Measurements from ENCODE around the gene AK1.
"Not testable (repeated sequence)": the region's sequence is repeated elsewhere in the genome, so short reads cannot be mapped to it uniquely, and the experiment has no call there.

The AK1 gene

DNA sequence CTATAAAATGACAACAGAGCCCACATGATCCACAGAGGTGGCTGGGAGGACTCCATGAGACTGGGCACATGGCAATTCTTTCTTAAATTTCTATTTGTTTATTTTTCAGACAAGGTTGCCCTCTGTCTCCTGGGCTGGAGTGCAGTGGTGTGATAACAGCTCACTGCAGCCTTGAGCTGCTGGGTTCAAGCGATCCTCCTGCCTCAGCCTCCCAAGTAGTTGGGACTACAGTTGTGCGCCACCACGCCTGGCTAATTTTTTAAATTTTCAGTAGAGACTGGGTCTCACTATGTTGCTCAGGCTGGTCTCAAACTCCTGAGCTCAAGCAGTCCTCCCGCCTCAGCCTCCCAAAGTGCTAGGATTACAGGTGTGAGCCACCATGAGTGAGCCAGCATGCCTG lies 31.9 kb downstream of the AK1 start:
- not testable (repeated sequence) for DNase-seq

DNA sequence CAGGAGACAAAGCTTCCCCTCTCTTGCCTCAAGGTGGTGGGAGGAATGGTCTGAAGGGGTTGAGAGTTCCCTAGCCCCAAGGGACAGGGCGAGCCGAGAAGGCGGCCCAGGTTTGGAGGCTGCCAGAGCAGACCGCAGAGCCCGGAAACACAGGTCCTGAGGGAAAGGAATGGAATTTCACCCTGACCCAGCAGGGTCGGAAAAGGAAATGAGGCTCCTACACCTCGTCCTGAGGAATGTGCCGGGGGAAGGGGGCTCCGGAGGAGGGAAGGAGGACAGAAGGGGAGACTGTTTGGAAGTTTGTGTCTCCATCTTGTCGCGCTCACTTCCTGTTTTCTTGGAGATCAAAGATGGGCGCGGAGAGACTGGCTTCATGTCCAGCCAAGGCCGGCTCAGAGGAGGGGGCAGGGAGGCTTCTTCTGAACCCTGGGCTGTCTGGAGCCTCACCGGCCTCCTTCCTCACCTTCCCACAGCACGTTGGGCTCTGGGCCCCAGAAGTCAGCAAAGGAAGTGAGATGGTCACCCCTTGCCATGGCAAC lies 32.6 kb downstream of the AK1 start:
- peak; percentile 72 for DNase-seq

DNA sequence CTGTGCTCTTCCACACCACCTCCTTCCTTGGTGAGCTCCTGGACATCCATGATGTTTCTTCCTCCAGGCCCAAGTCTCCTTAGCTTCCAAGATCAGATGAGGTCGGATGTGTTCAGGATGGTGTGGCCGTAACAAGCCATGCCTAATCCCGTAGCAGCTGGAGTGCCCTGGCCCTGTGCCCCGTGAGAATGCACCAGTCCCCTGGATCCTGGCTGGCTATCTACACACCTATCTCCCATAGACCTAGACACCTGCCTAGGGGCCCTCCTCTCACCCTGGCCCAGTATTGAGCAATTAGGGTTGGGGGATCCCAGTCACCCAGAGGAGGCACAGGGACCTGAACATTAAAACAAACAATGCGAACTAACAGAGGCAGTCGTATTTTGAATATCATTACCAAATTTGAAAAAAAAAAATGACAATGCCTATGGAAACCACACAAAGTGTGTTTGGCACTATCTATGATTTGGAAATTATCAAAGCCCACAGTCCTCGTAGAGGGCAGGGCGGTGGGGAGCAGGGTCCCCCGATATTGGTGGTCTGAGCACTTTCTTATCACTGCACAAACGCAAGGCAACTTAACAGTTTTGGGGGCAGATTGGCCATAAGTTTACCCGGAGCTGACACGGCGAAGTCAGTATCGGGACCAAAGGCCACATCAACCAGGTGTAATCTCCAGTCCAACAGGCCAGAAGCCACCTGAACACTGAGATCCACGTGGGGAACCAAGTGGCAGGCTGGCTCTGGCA lies 36.2 kb downstream of the AK1 start:
- no peak for DNase-seq

DNA sequence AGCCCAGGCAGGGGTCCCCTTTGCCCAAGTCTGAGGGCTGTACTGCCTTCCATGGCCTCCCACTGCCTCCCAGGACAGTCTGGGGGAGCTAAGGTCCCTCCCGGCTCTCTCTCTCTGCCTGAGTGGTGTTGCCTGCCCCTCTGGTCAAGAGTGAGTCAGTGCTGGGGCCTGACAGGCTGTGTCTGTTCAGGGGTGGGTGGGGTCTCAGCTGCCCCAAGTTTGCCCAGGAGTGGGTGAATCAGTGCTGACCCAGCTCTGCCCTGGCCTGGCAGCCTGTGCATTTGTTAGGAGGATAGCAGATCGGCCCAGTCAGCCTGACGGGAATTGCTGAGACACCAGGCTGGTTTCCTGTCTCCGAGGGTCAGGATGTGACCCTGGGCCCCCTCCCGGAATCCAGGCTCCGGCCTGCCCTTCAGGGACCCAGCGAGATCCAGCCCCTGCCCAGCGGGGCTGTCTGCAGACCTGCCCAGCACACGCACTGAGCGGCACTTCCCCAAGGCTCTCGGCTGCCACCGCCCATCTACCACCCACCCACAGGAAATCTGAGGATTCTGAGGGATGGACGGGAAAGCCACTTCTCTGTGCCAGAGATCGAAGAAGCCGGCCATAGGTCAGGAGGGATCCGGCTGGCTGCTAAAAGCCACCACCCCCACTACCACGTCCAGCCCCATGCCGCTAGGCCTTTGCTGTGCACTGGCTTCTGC lies 38.9 kb downstream of the AK1 start:
- peak; percentile 67 for DNase-seq

DNA sequence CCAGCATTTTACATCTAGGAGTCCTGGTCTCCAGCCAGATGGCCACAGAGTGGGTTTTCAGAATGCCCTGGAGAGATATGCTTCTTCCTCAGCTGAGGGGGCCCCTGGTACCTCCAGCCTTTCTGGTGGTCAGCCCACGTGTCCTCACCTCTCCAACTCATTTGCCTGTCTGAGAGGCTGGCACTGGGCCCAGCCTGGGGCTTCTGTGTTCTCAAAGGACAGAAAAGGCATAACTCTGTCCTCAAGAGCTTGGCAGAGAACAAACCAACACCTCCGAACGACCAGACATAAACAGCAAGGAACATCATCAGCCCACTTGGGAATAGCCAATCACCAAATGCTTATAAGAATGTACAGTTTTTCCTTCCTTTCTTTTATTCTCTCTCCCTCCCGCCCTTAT lies 40.1 kb downstream of the AK1 start:
- DNase-seq: no peak

DNA sequence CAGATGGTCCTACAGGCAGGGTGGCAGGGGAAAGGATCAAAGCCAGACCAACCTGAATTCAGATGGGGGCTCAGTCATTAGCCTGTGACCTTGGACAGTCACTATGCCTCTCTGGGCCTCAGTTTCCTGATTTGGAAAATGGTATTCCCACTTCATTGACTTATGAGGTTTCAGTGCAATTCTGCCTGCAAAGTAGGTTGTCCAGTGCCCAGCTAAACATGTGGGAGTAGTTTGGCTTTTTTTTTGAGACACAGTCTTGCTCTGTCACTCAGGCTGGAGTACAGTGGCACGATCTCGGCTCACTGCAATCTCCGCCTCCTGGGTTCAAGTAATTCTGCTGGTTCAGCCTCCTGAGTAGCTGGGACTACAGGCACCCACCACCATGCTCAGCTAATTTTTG lies 40.9 kb downstream of the AK1 start:
- DNase-seq: not testable (repeated sequence)

DNA sequence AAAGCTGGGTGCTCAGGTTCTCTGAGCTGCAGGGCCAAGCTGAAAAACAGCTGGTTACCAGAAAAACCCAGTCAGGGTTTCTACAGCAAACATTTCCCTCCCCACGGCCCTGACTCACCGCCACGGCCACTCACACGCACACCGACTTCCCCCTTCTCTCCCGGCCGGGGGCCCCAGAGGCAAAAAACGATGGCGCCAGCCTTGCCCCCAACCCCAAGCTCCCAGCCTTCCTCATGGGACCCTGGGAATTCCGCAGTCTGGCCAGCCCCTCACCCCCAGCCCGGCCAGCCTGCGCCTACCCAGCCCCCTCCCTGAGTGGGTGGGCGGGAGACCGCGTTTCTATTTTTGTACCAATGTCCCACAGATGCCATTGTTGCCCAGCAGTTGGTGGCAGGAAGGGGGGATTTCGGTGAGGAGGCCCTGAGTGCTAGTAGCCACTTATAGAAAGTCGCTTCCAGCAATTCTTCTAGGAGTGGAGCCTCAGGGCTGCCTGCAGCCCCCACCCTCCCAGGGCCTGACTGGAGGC lies 41.4 kb downstream of the AK1 start:
- DNase-seq: peak; percentile 65

DNA sequence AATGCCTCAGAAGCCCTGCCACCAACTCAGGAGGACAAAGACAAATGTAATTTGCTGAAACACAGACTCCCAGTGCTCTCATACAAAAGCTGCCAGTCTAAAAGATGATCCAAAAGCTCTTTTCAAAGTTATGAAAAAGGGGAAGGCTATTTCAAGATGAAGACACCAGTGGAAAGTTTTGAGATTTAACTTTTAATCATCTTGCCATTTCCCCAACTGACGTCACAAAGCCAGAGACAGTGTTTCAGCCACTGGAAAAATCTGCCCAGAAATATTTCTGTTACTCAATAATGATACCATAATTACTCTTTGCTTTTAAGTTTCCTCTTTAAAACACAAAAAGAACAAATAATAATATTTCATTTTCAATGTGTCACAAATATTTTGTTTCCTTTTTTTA lies 43.9 kb downstream of the AK1 start:
- DNase-seq: peak; percentile 45

DNA sequence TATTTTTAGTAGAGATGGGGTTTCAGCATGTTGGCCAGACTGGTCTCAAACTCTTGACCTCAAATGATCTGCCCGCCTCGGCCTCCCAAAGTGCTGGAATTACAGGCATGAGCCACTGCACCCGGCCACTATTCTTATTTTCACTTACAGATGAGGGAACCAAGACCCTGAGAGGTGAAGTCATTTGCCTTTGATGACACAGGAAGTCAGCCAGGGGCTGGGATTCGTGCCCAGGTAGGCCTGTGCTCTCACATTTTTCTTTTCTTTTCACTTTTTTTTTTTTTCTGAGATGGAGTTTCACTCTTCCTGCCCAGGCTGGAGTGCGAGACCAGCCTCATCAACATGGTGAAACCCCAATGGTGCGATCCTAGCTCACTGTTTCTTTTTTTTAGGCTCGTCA lies 45.2 kb downstream of the AK1 start:
- no peak for DNase-seq

DNA sequence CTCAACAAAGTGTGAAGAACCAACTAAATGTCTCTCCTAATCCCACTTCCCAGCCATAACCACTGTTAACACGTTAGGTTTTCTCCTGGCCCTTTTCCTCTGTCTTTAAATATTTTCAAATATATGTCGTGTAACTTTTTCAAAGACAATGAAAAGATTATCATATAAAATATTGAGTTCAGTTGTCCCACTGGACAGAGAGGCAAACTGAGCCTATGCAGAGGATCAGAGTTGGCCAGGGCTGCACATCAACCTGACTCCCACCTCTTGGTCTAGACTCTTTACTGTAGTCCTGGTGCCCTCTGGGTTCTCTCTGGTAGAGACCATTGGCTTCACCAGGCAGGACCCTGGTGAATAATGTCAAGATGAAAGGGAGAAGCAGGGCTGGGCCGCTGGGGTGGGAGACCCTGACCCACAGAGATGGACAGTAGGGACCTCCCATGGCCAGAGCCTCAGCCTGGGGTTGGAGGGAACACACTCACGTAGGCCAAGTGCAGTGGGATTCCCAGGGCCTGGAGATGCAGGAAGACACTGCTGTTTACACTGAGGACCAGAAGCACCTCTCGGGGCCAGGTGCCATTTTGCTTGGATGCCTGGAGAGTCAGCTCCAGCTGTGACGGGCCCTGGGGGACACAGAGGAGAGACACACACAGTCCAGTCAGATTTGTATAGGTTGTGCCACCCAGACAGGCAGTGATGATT lies 48.1 kb downstream of the AK1 start:
- no peak for DNase-seq

DNA sequence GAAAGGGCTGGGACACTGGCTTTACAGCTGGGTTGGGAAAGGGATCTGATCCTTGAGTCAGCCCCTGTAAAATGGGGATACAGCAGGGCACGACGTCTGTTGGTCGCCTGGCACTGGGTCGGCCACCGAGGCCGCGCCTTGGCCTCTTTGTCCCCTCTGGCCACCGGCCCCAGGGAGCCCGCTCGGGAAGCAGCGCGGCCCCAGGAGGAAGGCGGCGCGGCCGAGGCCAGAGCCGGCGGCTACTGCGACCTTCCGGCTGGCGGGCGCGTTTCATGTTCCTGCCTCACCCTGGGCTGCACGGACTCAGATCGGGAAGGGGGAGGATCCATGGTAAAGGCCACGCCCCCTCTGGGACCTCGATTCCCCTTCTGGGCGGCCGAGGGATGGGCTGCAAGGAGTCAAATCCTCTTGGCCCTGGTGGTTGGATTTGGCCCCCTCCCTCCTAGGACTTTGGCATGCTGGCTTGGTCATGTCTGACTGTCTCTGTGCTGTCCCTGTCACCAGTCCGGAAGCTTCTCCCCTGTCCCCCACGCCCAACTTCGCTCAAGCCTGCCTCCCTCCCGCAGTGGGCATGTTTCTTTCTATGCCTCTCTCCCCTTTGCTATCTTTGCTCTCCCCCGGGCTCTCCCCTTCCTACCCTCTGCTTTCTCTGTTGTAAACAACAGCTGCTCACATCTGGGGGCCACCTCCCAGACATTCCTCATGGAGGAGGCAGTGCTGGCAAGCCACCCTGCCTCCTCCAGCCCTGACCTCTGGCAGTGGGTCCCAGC lies 49.0 kb downstream of the AK1 start:
- DNase-seq: peak; percentile 52

DNA sequence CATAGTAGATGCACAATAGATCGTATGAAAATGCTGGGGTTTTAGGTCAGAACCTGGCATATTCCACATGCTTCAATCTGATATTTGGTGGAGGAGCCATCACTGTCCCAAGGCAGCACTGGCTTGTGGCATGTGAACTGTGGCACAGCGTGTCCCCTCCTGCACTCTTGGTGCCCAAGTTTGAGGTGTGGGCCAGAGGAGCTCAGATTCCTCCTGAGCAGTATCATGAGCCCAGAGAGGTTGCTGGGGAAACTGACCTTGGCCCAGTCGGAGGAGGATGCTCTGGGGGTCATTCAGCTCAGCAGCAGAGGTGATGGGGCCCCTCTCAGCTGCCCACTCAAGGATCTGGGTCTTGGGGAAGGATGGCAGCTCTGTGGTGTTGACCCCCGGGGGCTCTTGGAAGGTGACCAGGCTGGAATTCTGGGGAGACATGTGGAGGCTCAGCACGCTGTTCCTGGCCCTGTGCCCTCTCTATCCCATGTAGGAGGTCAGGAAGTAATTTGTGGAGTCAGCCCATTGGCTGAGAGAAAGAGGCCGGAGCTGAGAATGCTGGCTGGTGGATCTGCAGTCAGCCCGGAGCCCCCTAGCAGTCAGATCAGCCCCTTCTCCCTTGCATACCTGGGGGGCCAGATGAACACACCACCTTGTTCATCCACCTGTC lies 51.1 kb downstream of the AK1 start:
- no peak for DNase-seq

DNA sequence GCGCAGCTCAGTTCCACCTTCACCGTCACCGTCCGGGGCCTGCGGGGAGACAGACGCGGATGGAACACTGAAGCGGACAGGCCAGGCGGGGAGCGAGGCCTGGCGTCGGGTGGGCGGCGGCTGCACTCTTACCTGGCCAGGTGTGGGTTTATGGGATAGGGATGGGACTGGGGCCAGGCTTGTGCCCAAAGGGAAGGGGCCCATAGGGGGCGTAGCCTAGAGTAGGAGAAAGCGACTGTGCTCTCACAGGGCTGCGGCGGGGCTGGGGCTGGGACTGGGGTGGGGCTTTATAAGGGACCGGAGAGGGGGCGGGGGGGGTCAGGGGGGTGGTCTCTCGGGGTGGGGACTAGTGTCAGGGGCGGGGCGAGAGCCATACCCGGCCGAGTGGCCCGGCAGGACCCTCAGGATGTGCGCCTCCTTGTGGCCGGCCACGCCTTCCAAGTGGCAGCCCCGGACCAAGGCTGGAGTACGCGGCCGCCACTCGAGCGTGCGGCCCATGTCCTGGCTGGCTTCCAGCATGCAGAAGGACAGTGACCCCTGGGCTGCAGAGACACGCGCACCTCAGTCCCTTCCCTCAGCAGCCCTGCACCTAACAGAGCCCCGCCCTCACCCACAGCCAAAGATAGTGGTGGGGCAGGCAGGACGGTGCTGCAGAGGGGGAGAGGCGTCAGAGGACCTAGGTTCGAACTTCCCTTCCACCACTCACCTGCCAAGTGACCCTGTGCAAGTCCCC lies 52.0 kb downstream of the AK1 start:
- no peak for DNase-seq

DNA sequence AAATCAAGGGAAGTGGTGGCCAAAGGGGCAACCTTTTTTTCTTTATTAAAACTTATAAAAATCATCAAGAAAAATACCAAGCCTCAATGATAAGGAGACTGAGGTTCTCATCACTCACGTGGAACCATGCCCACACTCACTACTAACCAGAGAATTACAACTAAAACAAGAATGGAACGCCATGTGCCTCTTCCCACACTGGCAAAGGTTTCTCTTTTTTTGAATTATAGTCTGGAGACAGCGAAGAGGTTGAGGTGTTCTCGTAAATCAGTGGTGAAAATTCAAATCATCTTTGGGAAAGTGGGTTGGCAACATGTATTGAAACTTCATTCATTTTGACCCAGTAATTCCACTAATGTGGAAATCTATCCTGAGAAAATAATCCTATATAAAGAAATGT lies 55.4 kb downstream of the AK1 start:
- no peak for DNase-seq

DNA sequence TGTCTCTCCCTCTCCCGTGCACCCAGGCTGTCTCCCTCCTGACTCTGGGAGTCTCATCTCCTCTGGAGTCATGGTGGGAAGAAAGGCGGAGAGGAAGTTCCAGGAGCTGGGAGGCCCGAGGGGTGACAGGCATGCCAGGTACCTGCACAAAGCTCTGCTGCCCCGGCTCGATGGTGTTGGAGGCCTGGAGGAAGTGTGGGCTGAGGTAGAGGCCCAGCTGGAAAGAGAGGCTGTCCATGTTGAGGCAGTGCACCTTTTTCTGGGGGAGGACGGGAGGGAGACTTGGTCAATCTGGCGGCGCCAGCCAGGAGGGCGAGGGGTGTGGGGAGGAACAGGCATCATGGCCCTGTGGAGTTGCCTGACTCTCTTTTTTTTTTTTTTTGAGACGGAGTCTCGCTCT lies 58.9 kb downstream of the AK1 start:
- no peak for DNase-seq

DNA sequence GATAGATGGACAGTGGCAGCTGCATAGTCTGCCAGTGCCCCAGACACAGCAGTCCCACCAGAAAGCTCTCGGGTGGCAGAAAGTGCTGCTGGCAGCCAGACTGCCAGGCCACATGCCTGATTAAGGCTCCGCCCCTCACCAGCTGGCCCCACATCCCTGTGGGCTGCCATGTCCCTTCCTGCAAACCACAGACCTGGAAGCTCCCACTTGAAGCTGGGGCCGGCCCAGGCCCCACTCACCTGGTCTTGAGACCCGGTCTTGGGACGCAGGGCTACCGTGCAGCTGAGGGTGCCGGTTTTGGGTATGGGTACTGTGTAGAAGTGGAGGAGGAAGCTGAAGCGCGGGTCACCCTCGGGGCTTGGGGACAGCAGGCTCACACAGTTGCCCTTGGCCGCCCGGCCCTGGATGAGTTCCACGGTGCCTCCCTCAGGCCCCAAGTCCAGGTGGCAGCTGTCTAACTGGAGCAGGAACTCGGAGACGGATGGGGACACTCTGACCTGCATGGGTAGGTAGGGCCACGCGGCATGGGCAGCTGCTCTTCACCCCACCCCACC lies 59.5 kb downstream of the AK1 start:
- DNase-seq: no peak

DNA sequence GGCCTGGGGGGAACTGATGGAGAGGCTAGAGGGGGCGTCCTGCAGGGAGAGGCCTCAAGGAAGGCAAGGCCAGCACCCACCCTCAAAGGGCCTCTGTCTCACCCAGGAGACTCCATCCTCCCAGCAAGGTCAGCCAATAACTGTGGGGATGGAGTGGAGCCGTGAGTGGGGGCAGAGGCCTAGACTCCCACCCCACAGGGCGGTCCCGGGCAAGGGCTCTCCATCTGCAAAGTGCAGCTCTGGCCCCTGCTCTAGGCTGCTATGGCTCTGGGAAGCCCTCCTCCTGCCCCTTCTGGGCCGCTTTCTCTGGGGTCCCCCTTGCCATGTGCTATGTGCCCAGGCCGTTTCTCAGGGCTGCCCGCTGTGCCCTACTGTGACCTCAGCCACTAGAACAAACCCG lies 60.7 kb downstream of the AK1 start:
- no peak for DNase-seq
